SK-N-SH (cell line): Measurements from ENCODE around the gene RBPJL. TPM values are rescaled to one million over a fixed set of nuclear protein-coding genes. Genes with fewer than 3 reads are reported as not detected.

Source experiments
- CTCF ChIA-PET: fragments of 300-600, 350-600 bp; formaldehyde crosslinking; extraction: SDS; loops from one replicate; lab custom pipeline; 2021; lab: Yijun Ruan, JAX
- POLR2A ChIA-PET: fragments of 350-600 bp; sonication (Branson Sonifier 250); formaldehyde crosslinking; extraction: SDS; loops from one replicate; lab custom pipeline; 2020; ENCODE audit warnings: antibody characterized with exemption, inconsistent platforms; lab: Yijun Ruan, JAX
- DNase-seq: peaks from one replicate; pipeline ENCODE4 v3.0.0; 2012
- H2AFZ ChIP-seq: fragments of 200-600 bp; sonication (generic); 2 replicates; pipeline ENCODE4 v1.8.1; 2016; ENCODE audit warnings: antibody characterized with exemption, mild to moderate bottlenecking, low read depth
- H3F3A ChIP-seq: fragments of 200-600 bp; sonication (generic); replicated peaks from 2 replicates; pipeline ENCODE3; 2016; ENCODE audit warnings: antibody characterized with exemption, mild to moderate bottlenecking; ENCODE audit not compliant: insufficient read depth
- H3K27ac ChIP-seq, 2 experiments: fragments of 200-500 bp in 1 of 2; fragments of 200-600 bp in 1 of 2; sonication (Bioruptor generic) in 1 of 2; sonication (generic), shearing (Covaris generic) in 1 of 2; 2 replicates each; pipeline versions ENCODE4 v1.5.1 to v1.6.1; 2014 to 2016; ENCODE audit warnings: low read depth in 2 of 2, inconsistent platforms in 1 of 2, low read length in 1 of 2, mild to moderate bottlenecking in 1 of 2, mixed read lengths in 1 of 2
- H3K27me3 ChIP-seq: fragments of 200-600 bp; sonication (generic), shearing (Covaris generic); 2 replicates; pipeline ENCODE4 v1.6.1; 2016; ENCODE audit warnings: mixed run types; ENCODE audit not compliant: insufficient read depth
- H3K36me3 ChIP-seq, 2 experiments: fragments of 200-500 bp in 1 of 2; fragments of 200-600 bp in 1 of 2; sonication (Bioruptor generic) in 1 of 2; sonication (generic) in 1 of 2; replicated peaks in 1 of 2; 2 replicates each; pipeline versions ENCODE3 to v1.5.1; 2014 to 2016; ENCODE audit warnings: low read length in 1 of 2, mild to moderate bottlenecking in 1 of 2; ENCODE audit not compliant: insufficient read depth in 2 of 2, control insufficient read depth in 1 of 2
- H3K4me1 ChIP-seq, 2 experiments: fragments of 200-500 bp in 1 of 2; fragments of 200-600 bp in 1 of 2; sonication (Bioruptor generic) in 1 of 2; sonication (generic), shearing (Covaris generic) in 1 of 2; 2 replicates each; pipeline versions ENCODE4 v1.5.1 to v1.6.1; 2014 to 2016; ENCODE audit warnings: low read depth in 1 of 2, low read length in 1 of 2, mixed run types in 1 of 2; ENCODE audit not compliant: insufficient read depth in 2 of 2, control insufficient read depth in 1 of 2
- H3K4me2 ChIP-seq: fragments of 200-600 bp; sonication (generic), shearing (Covaris generic); 2 replicates; pipeline ENCODE4 v1.6.1; 2017; ENCODE audit warnings: mixed run types
- H3K4me3 ChIP-seq, 2 experiments: fragments of 200-500 bp in 1 of 2; fragments of 200-600 bp in 1 of 2; sonication (Bioruptor generic) in 1 of 2; sonication (generic), shearing (Covaris generic) in 1 of 2; 2 replicates each; pipeline versions ENCODE4 v1.5.1 to v1.8.1; 2014 to 2016; ENCODE audit warnings: low read depth in 2 of 2, inconsistent platforms in 1 of 2, low read length in 1 of 2, mild to moderate bottlenecking in 1 of 2, mixed read lengths in 1 of 2, moderate library complexity in 1 of 2
- H3K79me2 ChIP-seq: fragments of 200-600 bp; sonication (generic); 2 replicates; pipeline ENCODE4 v1.8.1; 2017; ENCODE audit warnings: mild to moderate bottlenecking; ENCODE audit not compliant: insufficient read depth
- H3K9ac ChIP-seq: fragments of 200-600 bp; sonication (generic); 2 replicates; pipeline ENCODE4 v1.6.1; 2017; ENCODE audit warnings: mixed run types
- H3K9me2 ChIP-seq: fragments of 200-600 bp; sonication (generic); 2 replicates; pipeline ENCODE4 v1.6.1; 2017; ENCODE audit warnings: mixed run types
- H3K9me3 ChIP-seq: fragments of 200-600 bp; sonication (generic); 2 replicates; pipeline ENCODE4 v1.6.1; 2017; ENCODE audit warnings: mixed run types, mild to moderate bottlenecking, moderate library complexity
- H4K20me1 ChIP-seq: fragments of 200-600 bp; sonication (generic); 2 replicates; pipeline ENCODE4 v1.6.1; 2017; ENCODE audit warnings: mild to moderate bottlenecking, mixed run types; ENCODE audit not compliant: insufficient read depth
- CHD2 ChIP-seq: fragments of 150-350 bp; IDR thresholded peaks from 2 replicates; pipeline ENCODE4 v1.6.1; 2018; ENCODE audit warnings: low read length; ENCODE audit not compliant: partially characterized antibody
- ELF1 ChIP-seq: IDR thresholded peaks from 2 replicates; pipeline ENCODE4 v1.4.0; 2012
- EP300 ChIP-seq, 2 experiments: IDR thresholded peaks; 2 replicates each; pipeline versions ENCODE4 v1.4.0 to v1.6.1; 2012; ENCODE audit warnings: borderline replicate concordance in 1 of 2, low read depth in 1 of 2, low read length in 1 of 2
- EZH2phosphoT487 ChIP-seq: fragments of 200-600 bp; sonication (generic); IDR thresholded peaks from 2 replicates; pipeline ENCODE4 v1.6.1; 2017; ENCODE audit warnings: low read depth, mixed run types, mild to moderate bottlenecking, antibody characterized with exemption, moderate library complexity, borderline replicate concordance
- FOSL2 ChIP-seq: IDR thresholded peaks from 2 replicates; pipeline ENCODE4 v1.4.0; 2012; ENCODE audit warnings: low read depth, mild to moderate bottlenecking, moderate library complexity, borderline replicate concordance
- FOXJ3 ChIP-seq: sonication (generic); formaldehyde crosslinking; IDR thresholded peaks from 2 replicates; pipeline ENCODE4 v1.5.1; 2020; ENCODE audit warnings: mild to moderate bottlenecking, missing genetic modification reagents
- FOXM1 ChIP-seq: IDR thresholded peaks from 2 replicates; pipeline ENCODE4 v1.4.0; 2012; ENCODE audit warnings: low read depth, mild to moderate bottlenecking
- GABPA ChIP-seq: IDR thresholded peaks from 2 replicates; pipeline ENCODE4 v1.4.0; 2012; ENCODE audit warnings: low read depth, mild to moderate bottlenecking
- GATA2 ChIP-seq: sonication (generic); formaldehyde crosslinking; IDR thresholded peaks from 2 replicates; pipeline ENCODE4 v1.5.0; 2020; ENCODE audit warnings: mild to moderate bottlenecking, missing genetic modification reagents
- IRF3 ChIP-seq: fragments of 150-350 bp; IDR thresholded peaks from 2 replicates; pipeline ENCODE4 v1.6.1; 2016; ENCODE audit warnings: mild to moderate bottlenecking, low read depth, low read length
- JUND ChIP-seq: IDR thresholded peaks from 2 replicates; pipeline ENCODE4 v1.4.0; 2012
- MAX ChIP-seq: IDR thresholded peaks from 2 replicates; pipeline ENCODE4 v1.4.0; 2012; ENCODE audit warnings: low read depth
- PBX3 ChIP-seq: IDR thresholded peaks from 2 replicates; pipeline ENCODE4; 2012
- RAD21 ChIP-seq: IDR thresholded peaks from 2 replicates; pipeline ENCODE4 v1.6.1; 2012; ENCODE audit warnings: mild to moderate bottlenecking, low read length
- RCOR1 ChIP-seq: fragments of 150-350 bp; IDR thresholded peaks from 2 replicates; pipeline ENCODE4 v1.6.1; 2017; ENCODE audit warnings: antibody characterized with exemption, low read length
- RFX5 ChIP-seq: IDR thresholded peaks from 2 replicates; pipeline ENCODE4 v1.6.1; 2012; ENCODE audit warnings: mild to moderate bottlenecking, improper control_type of control experiment, low read length
- RXRA ChIP-seq: IDR thresholded peaks from 2 replicates; pipeline ENCODE4 v1.4.0; 2012; ENCODE audit warnings: low read depth, mild to moderate bottlenecking, borderline replicate concordance
- SIN3A ChIP-seq: IDR thresholded peaks from 2 replicates; pipeline ENCODE4 v1.6.1; 2012; ENCODE audit warnings: low read depth, mild to moderate bottlenecking, low read length, moderate library complexity, borderline replicate concordance
- TAF1 ChIP-seq: IDR thresholded peaks from 2 replicates; pipeline ENCODE4 v1.6.1; 2012; ENCODE audit warnings: low read depth, mild to moderate bottlenecking, low read length, moderate library complexity, borderline replicate concordance
- TCF12 ChIP-seq: IDR thresholded peaks from 2 replicates; pipeline ENCODE4 v1.4.0; 2012
- TEAD4 ChIP-seq: IDR thresholded peaks from 2 replicates; pipeline ENCODE4 v1.4.0; 2012; ENCODE audit warnings: mild to moderate bottlenecking, borderline replicate concordance; ENCODE audit not compliant: insufficient read depth
- USF2 ChIP-seq: fragments of 150-350 bp; IDR thresholded peaks from 2 replicates; pipeline ENCODE4 v1.6.1; 2017; ENCODE audit warnings: antibody characterized with exemption, low read length, low read depth, borderline replicate concordance
- YY1 ChIP-seq: IDR thresholded peaks from 2 replicates; pipeline ENCODE4 v1.4.0; 2012; ENCODE audit warnings: low read depth, mild to moderate bottlenecking
- ZBTB33 ChIP-seq: IDR thresholded peaks from 2 replicates; pipeline ENCODE4 v1.4.0; 2012; ENCODE audit warnings: low read depth, borderline replicate concordance
- WGBS: methylation state at CpG from one replicate; pipeline ENCODE4 v1.1.6; 2017; ENCODE audit warnings: low lambda C conversion rate; 5-methylcytosine and 5-hydroxymethylcytosine counted together
- polyA plus RNA-seq, 3 experiments: library from polyadenylated mRNA; depleted of rRNA; stranded (reverse); fragments of >200 nt; gene quantifications; 2 replicates each; pipeline ENCODE4 v1.2.3, GENCODE V29; 2012

The RBPJL gene
- polyA plus RNA-seq, 1 of the 3 experiments (the other 2 are of a cell fraction): not detected

- POLR2A ChIA-PET: interaction anchor here (1.1 to 1.9 kb wide), 3 partner anchors 44 to 452 kb away, joined by 3 to 5 read pairs (median 4); partner anchors contain the start of gene SYS1
- CTCF ChIA-PET: interaction anchor here (0.6 to 9.8 kb wide), 34 partner anchors 10 to 516 kb away, joined by 3 to 122 read pairs (median 6); partner anchors contain the start of genes DNTTIP1, MATN4, RBPJL and SDC4
- H2AFZ ChIP-seq: no peak overlapping the region
- H3K4me3 ChIP-seq: no peak overlapping the region
- peaks cover 12% of the 10 kb centered on the region; the same call in 1 of the 2 replicates for H3K27me3 ChIP-seq
- H4K20me1 ChIP-seq: no peaks in the 10 kb centered on the region
- no peak for DNase-seq
- no peaks in the 10 kb centered on the region for H3K79me2 ChIP-seq
- WGBS: 63% methylated on average over 7 of the region's 7 CpGs
- H3F3A ChIP-seq: peaks cover 4% of the 10 kb centered on the region
- H3K4me2 ChIP-seq: no peak overlapping the region
- peaks cover 0 to 4% of the 10 kb centered on the region in 2 experiments; a peak in 1 of 4 replicates for H3K4me1 ChIP-seq
- H3K9ac ChIP-seq: no peak overlapping the region
- no peaks in the 10 kb centered on the region for H3K9me3 ChIP-seq
- no peaks in the 10 kb centered on the region for H3K36me3 ChIP-seq
- TF ChIP-seq GABPA (no peak), GATA2 (CRISPR knock-in tag) (no peak), CHD2 (no peak), YY1 (no peak), TEAD4 (no peak), SIN3A (no peak), ELF1 (no peak), RXRA (no peak)
- H3K9me2 ChIP-seq: no peaks in the 10 kb centered on the region
- H3K27ac ChIP-seq: no peak overlapping the region
These were observed 11.8 kb downstream of the RBPJL start for GRCh38 chr20:45318386-45318939.

GRCh38 chr20:45318948-45319347, 12.3 kb downstream of the RBPJL start:
- Histone ChIP-seq H3K27ac (no peak overlapping the region), H3K4me2 (no peak overlapping the region), H3K4me1 (peaks cover 0 to 4% of the 10 kb centered on the region in 2 experiments; a peak in 1 of 4 replicates), H4K20me1 (no peaks in the 10 kb centered on the region), H3K9me2 (no peaks in the 10 kb centered on the region), H3K9me3 (no peaks in the 10 kb centered on the region), H3F3A (peaks cover 4% of the 10 kb centered on the region), H3K27me3 (peaks cover 12% of the 10 kb centered on the region; the same call in 1 of the 2 replicates), H3K9ac (no peak overlapping the region), H3K4me3 (no peak overlapping the region), H3K79me2 (no peaks in the 10 kb centered on the region), H2AFZ (no peak overlapping the region), H3K36me3 (no peaks in the 10 kb centered on the region)
- no peak for DNase-seq
- POLR2A ChIA-PET: interaction anchor here (0.7 to 1.9 kb wide), 4 partner anchors 23 to 452 kb away, joined by 3 to 5 read pairs (median 4); partner anchors contain the start of gene SYS1
- WGBS: 60% methylated on average over 2 of the region's 2 CpGs
- CTCF ChIA-PET: interaction anchor here (0.6 to 9.8 kb wide), 44 partner anchors 10 to 516 kb away, joined by 3 to 122 read pairs (median 4); partner anchors contain the start of genes DNTTIP1, MATN4, PIGT and RBPJL
- TF ChIP-seq TAF1 (no peak), USF2 (no peak), RAD21 (no peak), ZBTB33 (no peak), FOXJ3 (no peak), RFX5 (no peak), MAX (no peak), JUND (no peak), IRF3 (no peak), FOXM1 (no peak), PBX3 (no peak), FOSL2 (no peak), EP300 (IDR thresholded peaks at IDR 0.05; ENCODE audit: borderline replicate concordance in 1 of 2, low read depth in 1 of 2, low read length in 1 of 2) (no peak), RCOR1 (no peak), GABPA (no peak), TCF12 (no peak), EZH2phosphoT487 (no peak)
